Jurkat, Clone E6-1 (cell line): ENCODE results near the gene MAP3K5.

ENCODE experiments used
- DNase-seq: peaks from one replicate; pipeline ENCODE4 v3.0.0-alpha.2; 2011; ENCODE audit warnings: low read depth, low spot score
- H3K4me3 ChIP-seq: 2 replicates; pipeline ENCODE4 v1.5.1; 2011; ENCODE audit warnings: mild to moderate bottlenecking, low read length, control low read depth, moderate library complexity

The MAP3K5 gene

DNA sequence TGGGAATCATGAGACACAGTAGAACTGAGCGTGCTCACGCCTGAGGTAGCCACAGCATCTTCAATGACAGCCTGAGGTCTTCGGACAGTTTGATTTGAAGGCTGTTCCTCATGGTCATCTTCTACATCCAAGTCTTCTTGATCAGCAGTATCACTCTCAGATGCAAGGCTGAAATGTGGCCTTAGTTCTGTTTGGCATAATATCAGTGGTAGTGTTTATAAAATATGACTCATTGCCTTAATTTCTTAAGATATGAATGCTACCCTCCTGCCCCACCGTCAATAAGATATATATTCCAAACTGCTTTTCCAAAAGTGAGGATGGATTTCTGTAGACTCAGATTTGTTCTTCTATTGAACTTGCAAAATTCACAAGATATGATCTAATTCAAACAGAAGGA is 224.6 kb downstream of the MAP3K5 start:
- H3K4me3 ChIP-seq = no peak overlapping the region
- DNase-seq = no peak

DNA sequence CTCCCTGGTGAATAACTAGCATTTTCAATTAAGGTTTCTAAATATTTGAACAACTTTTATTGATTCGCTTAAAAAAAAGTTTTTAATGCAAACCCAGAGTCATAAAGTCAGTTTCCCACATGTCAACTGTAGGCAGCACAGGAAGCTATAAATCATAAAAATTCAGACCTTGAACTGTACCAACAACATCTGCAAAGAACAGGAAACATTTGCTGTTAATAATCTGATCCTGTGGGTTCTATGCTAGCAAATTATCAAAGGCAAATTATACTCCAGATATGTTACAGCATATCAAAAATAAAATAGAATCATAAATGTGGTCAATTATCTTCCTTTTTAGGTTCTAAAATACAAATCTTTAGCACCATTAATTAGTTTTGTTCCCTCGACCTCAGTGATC is 225.4 kb downstream of the MAP3K5 start:
- peak; percentile 88 for DNase-seq
- no peak overlapping the region; the same call in 1 of the 2 replicates for H3K4me3 ChIP-seq

DNA sequence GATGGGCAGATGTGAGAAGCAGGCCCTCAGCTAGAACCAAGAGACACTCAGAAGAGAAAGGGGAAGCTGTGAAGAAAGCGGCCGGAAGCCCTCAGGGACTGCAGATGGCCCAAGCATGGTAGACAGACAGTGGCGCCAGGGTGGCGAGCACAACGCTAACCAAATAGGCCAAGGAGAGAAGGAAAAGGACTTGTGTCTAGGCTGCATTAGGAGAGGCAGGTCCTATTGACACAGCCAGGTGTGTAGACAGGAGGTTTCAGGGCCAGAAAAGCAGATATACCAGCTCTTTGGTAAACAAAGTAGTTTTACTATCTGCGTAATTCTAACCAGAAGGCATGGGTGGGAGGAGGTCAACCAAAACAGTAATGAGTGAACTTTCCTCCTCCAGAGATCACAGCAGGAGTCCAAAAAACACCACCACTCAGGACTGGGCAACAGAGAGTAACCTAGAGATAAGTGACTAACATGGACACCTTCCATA is 226.2 kb downstream of the MAP3K5 start:
- no peak for DNase-seq
- H3K4me3 ChIP-seq = no peak overlapping the region

DNA sequence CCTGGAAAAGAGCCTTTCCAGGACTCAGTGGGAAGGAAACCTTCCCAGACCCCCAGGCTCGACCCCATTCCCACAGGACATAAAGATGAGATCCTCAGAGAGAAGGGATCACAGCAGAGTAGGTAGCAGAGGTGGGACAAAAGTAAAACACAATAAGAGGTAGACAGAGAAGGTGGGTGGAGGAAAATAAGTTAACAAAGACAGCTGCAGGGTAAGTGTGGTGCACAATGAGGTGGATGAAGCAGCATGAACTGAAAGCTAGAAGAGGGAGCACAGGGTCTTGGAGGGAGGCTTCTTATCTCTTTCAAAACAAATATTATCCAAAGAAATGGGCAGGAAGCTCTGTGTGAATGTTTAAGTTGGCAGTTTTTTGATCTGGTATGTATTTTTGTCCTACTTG is 228.1 kb downstream of the MAP3K5 start:
- DNase-seq = peak; percentile 61
- H3K4me3 ChIP-seq = peak overlapping the region; percentile 29

DNA sequence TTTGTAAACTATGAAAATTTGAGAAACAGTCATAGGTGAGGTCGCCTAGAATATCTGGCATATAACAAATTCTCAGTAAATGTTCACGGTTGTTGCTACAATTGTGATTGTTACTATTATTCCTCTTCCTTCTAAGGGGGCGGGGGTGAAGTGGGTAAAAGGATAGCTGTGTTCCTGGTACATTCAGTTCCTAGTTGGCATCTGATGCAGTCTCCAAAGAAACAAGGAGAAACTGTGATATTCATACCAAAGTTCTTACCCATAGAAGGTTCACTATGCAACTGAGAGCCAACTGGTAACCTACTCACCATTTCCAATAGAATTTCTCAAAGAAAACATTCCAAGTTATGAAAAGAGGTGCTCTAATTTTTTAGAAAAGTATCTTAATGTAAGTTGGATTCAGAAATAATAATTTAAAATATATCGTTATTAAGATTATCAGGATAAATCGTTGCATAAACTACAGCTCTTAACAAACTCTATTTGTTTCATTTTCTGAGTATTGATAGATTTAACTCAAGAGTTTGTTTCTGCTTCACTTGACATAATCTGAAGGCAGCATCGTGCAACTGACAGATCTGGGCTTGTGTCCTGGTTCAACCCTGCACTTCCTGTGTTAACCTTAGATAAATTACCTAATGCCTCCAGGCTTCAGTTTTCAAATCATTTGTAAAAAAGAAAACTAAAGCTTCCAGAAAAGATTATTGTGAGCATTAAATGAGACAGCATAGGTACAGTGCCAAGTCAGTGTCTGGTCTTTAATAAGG is 228.7 kb downstream of the MAP3K5 start:
- DNase-seq = peak; percentile 61
- peak overlapping the region; percentile 29 for H3K4me3 ChIP-seq

DNA sequence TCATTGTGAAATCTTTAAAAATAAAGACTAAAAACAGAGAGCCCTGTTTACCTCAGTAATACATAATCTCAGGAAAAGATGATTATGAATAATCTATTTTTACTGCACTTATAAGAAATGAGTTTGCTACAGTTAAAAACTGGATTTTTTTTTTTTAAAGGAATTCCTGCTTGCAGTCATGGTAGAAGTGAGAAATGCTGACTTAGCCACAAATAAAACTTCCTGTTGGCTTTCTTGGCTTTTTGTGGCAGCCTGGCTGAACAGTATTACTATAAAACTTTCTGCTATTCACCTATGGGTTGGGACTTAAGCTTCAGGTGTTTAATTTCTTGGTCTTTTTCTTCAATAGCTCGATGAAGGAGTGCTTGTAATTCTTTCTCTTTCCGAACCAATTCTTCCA is 230.1 kb downstream of the MAP3K5 start:
- H3K4me3 ChIP-seq = no peak overlapping the region
- DNase-seq = no peak

DNA sequence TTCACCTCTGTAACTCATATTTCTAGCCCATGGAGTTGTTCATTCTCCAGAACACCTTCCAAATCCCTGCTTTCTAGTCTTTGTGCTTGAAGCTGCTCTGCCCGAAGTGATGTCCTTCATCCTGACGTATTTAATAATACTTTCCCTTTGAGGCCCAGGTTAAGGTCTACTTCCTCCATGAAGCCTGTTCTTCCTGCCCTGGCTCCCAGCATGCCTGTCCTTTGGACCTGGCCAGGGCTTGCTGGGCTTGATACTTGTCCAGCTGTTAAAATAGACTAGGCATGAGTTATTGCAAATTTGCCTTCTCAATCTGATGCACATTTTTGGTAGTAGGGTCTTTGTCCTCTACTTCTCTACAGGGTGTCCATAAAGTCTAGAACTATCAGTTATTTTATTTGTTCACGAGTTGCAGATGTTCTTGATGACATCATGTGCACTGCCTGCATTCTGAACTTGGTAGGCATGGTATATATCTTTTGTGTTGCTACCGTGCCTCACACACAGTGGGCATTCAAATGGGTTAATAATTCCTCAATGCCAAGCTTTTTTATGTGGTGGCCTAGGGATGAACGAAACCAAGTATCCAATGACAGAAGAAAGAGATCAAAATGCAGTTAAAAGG is 239.0 kb downstream of the MAP3K5 start:
- no peak overlapping the region for H3K4me3 ChIP-seq
- no peak for DNase-seq

DNA sequence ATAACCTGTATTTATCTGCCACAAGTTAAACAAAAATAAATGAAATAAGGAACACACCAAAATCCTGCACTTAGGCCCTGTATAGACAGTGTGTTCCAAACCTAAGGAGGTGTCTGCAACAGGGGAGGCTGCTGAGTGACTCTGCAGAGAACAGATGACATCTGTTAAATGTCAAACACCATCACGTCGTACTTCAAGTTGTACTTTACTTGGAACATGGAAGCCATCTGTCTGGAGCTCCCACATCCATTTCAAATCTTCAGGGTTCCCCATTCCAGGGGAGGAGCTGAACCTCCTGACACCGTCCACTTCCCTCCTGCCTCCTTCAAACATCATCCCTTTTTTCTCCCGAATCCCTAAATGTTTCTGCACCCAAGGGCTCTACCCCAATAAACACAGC is 240.2 kb downstream of the MAP3K5 start:
- H3K4me3 ChIP-seq = no peak overlapping the region
- DNase-seq = no peak

DNA sequence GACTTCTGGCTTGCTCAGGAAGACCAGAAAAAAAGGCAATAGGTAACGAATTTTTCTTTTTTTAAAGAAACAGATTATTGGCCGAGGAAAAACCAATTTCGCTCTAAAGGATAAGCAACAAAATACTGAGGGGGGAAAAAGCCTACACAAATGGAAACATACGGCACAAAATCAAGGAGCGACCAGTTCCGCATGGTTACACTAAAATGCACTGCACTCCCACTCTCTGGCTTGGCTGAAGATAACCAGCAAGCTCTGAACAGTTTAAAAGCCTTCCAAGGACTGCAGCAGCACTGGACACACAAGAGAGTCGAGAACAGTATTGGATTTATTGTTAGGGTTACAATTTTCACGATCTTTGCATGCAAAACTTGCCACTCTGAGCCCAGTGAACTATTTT is 241.2 kb downstream of the MAP3K5 start:
- no peak for DNase-seq
- no peak overlapping the region for H3K4me3 ChIP-seq

DNA sequence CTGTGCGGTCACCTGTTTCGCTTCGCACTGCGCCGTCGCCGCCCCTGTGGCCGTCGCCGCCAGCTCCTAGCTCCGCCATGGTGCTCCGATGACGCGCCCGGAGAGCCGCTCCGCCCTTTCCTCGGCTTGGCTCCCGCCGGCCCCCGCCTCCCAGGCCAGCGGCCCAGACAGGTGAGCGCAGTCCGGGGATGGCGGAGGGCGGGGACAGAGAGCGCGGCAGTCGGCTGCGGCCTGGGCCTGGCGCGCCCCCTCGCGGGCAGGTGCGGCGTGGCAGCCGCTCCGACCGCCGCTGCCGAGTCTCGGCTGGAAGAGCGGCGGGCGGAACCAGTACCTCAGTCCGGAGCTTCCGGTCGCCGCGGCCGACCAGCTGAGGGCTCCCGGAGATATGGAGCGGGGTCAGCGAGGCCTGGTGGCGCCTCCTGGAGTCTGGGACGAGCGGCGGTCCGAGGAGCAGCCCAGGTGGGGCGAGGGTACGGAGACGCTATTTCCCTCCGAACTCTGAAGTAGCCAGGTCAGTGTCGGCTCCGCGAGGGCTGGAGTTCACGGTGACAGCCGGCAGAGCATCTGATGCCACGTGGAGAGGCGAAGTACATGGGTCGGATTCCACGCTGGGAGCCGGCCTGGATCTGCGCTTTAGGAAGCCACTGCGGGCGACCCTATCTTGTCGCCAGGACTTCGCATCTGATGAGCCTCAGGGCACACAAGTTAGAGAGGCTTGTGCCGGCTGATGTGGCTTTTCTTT is 241.8 kb downstream of the MAP3K5 start, which contains the start of gene MAP7:
Gene MAP7 (minus strand): TSS at position 93 of the 742 bp plus-strand sequence. CDS start 14 bp downstream, at position 79.
- H3K4me3 ChIP-seq = peak within 1 kb of the TSS; percentile 25; the same call in 1 of the 2 replicates
- DNase-seq = no peak

DNA sequence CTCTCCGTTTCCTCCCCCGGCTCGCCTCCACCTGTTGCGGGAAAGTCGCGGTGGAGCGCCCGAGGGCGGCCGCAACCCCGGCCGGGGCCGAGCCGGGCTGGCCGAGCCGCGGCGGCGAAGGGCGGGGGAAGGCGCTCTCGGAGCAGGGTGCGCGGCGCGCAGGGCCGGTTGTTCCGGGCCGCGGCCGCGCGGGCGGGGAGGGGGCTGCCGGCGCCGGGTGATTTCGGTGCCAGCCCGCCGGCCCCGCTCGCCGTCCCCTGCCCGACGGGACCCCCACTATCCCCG is 242.3 kb downstream of the MAP3K5 start:
- DNase-seq = no peak
- H3K4me3 ChIP-seq = peak overlapping the region; percentile 25; the same call in 1 of the 2 replicates

DNA sequence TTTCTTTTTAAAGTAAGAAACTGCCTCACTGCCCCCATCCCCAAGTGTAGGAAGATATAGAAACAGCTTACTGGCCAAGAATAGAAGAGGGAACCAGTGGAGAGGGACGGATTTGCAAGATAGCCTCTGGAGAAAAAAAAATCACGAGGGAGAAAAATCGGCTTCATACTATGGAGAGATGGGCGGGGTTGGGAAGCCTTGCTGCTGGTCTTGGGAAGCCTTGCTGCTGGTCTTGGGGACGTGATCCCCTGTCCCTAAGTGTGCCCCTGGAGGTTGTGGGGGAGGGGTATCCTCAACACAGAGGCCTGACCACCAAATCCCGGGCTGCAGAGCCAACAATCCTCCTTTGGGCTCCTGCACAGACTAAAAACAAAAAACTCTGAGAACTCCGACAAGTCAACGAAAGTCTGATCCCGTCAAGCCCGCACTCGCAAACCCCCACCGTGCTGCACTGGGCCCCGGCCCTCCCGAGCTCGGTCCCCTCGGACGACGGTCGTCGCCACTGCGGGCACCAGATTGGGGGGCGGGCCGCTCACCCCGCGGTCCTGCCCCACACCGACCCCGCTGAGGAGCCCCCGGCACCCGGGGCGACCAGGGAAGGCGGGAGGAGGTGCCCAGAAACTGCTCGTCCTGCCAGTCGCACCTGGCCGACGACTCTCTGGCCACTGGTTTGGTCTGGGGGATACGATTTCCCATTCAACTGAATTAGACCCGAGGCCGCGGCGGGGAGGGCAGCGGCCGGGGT is 242.8 kb downstream of the MAP3K5 start:
- H3K4me3 ChIP-seq = no peak overlapping the region
- no peak for DNase-seq

DNA sequence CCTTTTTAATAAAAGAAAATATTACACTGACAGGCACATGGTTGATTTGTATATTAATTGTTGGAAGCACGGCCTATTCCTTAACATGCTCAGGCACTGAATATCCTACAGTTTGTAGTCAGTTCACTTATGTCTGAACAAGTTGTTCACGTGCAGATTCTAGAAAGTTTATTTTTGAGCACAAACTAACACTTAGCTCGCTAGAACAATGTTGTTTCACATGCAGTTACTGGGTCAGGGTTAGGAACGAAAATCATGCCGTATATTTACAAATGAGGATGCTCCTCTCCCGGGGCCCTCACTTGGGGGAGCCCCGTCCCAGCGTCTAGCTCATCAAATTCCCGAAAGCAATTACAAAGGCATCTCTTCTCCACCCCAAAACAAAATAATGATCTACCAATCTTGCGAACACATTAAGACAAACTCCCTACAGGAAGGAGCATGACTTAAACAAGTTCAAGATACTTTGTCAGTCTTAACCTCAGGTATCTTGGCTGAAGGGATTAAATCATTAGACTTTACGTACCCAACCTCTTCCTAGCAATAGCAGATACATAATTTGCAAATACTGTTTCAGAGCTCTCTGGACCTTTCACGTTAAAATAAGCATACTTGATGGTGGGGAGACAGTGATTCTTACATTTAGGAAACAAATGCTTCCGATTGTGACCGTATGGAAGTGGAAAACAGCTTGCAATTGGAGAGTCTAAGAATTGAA is 243.5 kb downstream of the MAP3K5 start:
- H3K4me3 ChIP-seq = no peak overlapping the region
- DNase-seq = no peak

DNA sequence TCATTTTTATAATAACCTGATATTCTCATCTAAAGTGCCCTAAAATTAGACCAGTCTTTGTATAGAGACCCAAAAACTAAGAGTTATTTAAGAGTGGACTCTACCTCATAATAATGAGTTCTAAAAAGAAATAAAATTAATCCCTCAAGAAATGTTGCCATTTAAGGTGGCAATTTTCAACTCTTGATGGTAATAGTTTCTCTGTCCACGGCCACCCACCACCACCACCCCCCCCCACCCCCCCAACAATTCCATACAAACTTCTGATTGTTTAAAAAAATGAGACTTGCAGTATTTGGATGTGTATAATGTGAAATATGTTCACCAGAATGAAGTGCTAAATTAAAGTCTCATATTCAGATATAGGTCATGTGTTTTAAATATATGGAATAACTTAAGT is 244.4 kb downstream of the MAP3K5 start:
- no peak for DNase-seq
- H3K4me3 ChIP-seq = no peak overlapping the region

DNA sequence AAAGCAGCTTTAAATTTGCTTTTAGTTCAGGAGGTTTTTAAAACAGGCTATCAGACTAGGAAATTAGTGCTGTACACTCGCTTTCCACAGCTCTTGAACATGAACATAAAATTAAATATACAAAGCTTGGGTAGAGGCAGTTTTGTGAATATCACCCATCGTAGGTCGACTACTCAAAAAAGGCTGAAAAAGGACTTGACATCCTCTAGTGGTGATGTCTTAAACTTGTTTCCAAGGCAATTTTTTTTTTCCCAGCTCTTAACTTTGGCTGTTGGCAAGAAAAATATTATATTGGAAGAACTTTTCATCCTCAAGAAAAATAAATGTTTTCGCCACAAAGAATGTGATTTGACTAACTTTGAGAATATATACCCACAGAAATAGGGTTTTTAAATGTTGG is 244.9 kb downstream of the MAP3K5 start:
- no peak overlapping the region for H3K4me3 ChIP-seq
- DNase-seq = peak; percentile 34

DNA sequence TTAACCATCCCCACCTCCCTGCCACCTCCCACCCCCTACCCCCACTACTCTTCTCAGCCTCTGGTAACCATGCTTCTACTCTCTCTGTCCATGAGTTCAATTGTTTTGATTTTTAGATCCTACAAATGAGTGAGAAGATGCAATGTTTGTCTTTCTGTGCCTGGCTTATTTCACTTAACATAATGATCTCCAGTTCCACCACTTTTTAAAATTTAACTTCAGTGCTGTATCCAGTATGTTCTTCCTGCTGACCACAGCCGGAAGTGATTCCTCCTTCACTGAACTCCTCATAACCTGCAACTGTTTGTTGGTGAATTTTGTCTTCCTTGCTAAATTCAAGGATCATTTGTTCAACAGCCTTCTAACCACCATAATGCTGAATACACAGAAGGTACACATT is 245.9 kb downstream of the MAP3K5 start:
- no peak overlapping the region for H3K4me3 ChIP-seq
- no peak for DNase-seq

DNA sequence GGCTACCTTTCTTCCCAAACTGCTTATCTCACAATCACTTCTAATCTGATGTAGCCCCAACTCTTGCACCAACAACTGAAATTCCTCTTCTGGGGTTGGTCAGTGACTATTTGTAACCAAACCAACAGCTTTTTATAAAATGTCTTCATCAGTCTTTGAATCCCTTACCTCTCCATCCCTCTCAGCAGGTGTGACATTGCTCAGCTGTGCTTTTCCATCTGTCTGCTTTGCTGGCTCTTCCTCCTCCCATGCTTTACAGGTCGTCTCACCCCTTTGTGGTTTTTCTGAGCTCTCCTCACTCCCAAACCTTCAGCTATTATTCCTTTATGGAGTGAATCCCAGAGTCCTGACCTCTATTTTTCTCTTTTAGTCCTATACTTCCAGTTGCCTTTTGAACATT is 248.0 kb downstream of the MAP3K5 start:
- no peak overlapping the region for H3K4me3 ChIP-seq

DNA sequence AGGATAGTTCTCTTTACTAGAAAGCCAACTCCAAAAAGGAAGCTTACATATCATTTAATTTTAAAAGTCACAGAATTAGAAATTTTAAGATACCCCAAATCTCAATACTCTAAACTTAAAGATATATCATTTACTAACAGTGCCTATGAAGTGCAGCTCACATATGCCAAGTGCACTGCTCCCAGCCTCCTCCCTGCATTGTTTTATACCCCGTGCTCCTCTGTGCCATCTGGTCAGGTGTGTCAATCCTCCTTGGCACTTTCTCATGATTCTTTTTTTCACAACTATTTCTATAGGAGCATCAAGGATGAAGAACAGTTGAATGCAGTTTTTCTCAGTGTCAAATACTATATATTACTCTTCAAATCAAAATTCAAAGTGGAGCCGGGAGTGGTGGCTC is 250.9 kb downstream of the MAP3K5 start:
- no peak overlapping the region for H3K4me3 ChIP-seq
- DNase-seq = no peak

More for the DNA sequence above, 248.0 kb downstream of the MAP3K5 start:
- no peak for DNase-seq
